ENCODE results near the gene FBXO36.

FBXO36 gene

DNA sequence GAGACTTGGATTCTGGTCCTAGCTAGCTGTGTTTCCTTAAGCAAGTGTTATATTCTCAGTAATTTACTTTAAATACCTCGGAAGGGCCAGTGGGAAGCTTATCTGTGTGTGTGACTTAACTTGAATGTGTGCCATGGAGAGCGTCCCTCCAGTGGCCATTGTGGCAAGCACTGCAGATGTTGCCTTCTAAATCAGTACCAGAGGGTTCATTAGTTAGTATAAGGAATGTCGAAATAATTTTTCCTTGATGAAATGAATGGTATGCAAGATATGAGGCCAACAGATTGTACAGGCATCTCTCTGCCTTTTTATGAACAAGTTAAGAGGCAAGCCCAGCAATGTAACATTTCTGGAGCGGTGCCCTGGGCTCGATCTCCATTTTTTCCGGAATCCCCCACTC, 52.0 kb downstream of the FBXO36 start:
- no peak for DNase-seq

DNA sequence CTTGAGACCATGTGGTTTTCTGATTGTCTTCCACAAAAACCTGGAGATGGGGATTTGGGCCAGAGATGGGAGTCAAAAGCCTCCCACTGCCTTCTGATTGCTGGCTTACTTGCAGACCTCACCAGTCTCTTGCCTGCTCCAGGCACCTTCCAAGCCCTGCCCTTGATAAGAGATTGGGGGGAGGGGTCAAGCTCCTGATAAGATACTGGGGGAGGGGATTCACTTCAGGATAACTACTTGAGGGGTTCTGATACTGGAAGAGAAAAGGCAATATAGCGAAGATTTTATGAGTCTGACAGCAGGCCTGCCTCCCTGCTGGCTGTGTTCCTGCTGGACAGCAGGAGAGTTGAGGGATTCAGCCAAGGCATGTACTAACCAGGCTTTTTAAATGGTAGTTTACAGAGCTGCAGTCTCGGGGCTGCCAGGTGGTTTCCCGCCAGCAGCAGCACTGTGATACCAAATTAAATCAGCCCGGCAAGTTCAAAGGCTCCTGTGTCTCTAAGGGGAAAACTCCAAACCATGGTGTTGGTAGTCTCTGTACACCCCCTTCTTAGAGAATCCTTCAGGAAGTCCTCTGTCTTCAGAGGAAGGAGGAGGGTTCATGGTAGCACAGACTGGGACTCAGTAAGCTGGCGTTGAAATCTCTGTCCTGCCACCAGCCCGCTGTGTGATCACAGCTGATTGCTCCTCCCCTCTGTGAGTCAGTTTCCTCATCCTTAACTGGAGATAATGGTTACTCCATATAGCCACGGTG, 58.3 kb downstream of the FBXO36 start:
- DNase-seq = peak; percentile 47

DNA sequence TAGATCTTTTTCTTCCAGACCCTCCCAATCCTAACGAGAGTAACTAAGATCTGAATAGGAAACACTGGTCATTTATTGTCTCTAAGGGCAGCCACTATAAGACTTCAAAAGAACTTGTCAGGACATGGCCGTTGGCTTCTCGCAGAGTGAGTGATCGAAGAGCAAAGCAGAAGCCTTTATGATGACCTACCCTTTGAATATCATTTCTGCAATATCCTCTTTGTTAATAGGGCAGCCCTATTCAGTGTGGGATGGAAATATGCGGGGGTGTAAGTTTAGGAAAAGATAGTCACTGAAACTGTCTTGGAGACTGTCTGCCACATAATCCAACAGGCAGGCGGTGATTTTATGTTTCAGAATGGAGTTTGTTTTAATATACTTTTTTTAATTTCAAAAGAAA, 70.9 kb downstream of the FBXO36 start:
- DNase-seq = no peak

DNA sequence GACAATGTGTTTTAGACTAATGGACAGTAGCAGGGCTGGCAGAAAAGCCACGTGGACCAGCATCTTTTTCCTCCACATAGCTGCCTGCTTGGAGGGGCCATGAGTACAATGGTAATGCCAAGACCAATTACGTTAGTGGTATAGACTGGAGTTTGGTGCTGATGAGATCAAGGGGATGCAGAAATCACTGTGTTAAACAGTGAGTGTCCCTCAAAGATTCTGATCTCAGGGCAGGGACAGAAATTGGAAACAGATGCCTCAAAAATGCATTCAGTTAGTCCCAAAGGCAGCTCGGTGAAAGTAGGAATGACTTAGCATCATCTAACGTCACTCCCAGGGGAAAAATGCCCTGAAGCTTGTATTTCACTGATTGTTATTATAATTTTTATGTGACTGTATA, 74.0 kb downstream of the FBXO36 start:
- no peak for DNase-seq

DNA sequence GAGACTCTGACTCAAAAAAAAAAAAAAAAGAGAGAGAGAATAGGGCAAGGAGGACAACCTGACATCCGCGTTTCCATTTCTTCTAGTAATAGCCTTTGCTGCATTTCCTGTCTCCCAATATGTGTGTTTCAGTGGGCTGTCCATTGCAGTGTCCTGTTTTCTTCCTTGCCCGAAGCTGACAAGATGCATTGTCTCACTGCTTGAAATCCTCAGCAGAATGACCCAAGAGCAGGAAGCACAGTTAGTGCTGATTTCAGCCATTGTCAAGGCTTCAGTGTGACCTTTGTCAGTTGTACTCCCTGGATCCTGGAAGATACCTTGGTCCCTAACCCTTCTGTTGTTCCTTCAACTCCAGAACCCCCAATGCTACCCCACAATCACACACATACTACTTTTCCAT, 75.3 kb downstream of the FBXO36 start:
- DNase-seq = no peak

DNA sequence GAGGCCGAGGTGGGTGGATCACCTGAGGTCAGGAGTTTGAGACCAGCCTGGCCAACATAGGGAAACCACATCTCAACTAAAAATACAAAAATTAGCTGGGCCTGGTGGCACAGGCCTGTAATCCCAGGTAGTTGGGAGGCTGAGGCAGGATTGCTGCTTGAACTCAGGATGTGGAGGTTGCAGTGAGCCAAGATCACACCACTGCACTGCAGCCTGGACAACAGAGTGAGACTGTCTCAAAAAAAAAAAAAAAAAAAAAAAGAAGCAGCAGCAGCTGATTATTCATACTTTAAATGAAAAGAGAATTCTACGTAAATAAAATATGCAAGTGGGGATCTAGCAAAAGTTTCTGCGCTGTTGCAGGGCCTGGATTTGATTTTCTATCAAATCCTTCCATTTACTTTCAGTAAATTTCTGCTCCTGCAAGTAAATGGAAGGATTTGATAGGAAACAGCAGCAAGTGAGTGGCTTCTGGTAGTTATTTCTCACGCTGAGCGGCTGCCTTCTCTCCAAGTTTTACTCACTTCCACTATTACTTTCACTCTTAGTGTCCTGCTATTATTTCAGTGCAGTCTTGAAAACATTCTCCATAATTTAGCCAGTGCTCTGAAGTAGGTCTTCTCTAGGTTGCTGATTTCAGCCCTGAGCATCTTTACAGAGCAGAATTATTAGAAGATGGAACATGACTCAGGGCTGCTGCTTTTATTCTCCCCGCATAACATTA, 78.0 kb downstream of the FBXO36 start:
- peak; percentile 79 for DNase-seq

DNA sequence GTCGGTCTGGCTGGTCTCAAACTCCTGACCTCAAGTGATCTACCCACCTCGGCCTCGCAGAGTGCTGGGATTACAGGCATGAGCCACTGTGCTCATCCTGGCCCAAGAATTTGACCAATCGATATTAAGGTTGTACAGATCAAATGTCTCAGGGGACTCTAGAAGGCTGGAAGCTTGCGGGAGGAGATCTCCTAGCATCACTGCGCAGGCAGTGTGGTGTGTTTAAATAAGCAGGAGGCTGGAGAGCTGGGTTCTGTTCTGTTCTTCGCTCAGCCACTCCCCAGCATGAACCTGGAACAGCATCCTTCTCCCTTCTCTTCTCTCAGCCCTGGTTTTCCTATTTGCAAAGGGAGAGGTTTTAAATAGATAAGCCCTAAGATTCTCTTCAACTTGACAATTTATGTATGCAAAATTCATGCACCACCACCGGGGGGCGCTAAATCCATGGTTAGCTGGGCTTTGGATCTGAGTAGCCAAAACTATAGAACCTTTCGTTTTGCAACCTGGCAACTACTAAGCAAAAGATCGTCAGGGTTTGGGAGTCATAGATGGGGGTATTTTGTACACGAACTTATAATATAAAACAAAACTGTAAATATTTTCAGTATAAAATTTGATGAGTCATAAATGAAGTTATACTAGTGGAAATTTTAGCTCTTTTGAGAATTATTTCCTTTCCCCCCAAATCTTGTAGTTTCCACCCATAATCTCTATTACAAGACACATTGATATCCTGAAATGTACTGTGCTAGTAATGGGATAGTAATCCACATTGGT, 85.8 kb downstream of the FBXO36 start:
- DNase-seq = peak; percentile 81

DNA sequence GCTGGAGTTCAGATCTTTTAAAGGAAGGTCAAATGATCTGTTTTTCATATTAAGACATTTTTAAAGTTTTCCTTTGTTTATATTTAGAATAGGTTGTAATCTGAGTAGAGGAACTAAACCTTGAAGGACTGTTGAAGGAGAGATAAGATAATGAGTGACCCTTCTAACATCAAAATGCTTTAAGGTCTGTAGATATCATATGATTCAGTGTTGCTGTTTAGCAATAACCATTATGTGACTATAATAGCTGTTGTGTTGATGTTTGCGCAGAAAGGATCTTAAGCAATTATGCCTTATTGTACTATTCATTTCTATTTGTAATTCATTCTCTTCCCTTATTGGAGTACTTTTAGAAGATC, 86.4 kb downstream of the FBXO36 start:
- no peak for DNase-seq

DNA sequence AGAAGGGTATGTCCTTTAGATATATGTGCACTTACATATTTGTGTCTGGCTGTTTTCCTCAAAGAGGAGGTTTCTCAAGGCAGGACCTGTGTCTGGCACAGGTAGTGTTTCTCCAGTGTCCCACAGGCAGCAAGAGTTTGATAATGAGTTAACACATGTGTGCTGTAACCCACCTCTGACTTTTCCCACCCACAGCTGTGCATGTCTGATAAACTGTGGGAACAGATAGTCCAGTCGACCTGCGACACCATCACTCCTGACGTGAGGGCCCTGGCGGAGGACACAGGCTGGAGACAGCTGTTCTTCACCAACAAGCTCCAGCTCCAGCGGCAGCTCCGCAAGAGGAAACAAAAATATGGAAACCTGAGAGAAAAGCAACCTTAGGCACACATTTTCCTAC, 88.2 kb downstream of the FBXO36 start:
- no peak for DNase-seq

DNA sequence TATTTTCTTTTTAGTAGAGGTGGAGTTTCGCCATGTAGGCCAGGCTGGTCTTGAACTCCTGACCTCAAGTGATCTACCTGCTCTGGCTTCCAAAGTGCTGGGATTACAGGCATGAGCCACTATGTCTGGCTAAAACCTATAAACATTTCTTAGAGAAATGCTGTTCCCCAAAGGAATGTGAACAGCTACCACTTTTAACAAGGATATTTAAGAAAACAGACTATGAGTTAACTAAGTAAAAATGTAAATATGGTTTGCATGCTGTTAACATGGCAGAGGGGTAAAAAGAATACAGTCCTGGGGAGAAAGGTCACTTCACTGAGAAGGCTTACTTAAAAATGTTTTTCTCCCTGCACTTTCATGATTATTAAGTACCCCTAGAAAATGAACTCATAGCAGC, 89.3 kb downstream of the FBXO36 start:
- DNase-seq = no peak

DNA sequence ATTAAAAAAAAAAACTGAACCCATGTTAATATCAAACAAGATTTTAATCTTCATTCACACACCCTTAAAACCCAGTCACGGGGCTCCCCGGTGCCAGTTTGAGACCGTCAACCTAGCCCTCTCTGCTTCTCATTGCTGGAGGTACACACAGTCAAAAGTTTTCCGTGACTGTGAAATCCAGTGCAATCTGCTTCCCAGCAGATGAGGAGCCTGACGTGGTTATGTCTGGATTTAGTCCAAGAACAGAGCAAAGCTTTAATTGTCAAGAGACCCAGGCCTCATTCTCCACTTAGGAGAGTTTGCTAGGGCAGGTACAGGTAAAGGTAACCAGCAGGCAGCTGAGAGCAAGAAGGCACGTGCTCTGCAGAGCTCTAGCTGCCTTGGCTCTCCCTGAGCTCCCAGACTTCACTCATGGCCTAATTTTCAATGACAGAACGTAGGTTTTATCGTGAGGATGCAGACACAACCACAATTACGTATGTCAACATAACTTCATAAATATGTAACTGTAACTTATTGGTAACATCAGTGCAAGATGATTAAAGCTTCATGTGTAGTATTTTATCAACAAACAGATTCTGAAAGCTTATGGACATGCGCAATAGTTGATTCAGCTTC, 90.1 kb downstream of the FBXO36 start:
- DNase-seq = no peak

DNA sequence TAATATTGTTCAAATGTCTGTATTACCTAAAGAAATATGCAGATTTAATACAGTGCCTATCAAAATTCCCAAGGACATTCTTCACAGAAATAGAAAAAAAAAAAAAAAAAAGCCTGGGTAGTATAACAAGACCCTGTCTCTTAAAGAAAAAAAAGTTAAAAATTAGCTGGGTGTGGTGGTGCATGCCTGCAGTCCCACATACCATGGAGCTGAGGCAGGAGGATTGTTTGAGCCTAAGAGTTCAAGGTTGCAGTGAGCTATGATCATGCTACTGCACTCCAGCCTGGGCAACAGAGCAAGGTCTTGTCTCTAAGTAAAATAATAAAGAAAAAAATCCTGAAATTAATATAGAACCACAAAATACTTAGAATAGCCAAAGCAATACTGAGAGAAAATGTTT, 94.5 kb downstream of the FBXO36 start:
- DNase-seq = no peak

DNA sequence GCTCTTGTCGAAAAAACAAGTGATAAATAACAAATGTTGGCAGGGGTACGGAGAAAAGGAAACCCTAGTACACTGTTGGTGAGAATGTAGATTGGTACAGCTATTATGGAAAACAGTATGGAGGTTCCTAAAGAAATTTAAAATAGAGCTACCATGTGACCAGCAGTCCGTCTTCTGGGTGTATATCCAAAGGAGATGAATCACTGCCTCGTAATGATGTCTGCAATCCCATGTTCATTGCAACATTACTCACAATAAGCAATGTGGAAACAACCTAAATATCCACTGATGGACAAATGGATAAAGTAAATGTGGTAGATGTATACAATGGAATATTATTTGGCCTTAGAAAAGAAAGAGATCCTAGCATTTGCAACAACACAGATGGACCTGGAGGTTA, 95.8 kb downstream of the FBXO36 start:
- no peak for DNase-seq

DNA sequence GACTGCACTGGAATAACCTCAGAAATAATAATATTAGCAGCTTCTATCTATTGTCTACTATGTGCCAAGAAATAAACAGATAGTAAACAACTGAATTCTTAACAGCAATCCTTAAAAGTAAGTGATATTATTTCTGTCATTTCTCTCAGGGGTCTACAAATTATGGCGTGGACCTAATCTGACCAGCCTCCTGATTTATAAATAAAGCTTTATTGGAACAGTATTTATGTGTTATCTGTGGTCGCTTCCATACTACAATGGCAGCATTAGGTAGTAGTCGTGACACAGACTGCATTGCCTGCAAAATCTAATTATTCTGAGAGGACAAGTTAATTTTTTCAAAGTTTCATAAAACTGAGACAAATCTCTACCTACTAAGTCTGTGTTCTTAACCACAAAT, 97.4 kb downstream of the FBXO36 start:
- DNase-seq = no peak

DNA sequence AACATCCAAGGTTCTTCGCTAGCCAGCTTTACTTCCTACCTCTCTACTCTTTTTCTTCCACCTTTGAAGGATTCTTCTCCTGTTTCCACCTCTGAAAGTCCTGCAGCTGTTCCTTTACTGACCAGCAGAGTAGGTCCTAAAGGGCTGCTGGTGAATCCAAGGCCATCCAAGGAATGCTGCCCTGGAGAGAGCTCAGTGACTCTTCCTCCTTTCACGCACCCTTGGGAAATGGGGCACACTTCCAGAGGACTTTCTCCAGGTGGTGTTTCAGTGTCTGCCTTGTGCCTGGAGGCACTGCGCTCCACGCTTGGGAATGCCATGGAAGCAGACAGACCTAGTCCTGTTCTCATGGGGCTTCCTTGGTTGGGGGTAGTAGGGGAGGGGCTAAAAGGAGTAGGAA, 101.0 kb downstream of the FBXO36 start:
- no peak for DNase-seq

DNA sequence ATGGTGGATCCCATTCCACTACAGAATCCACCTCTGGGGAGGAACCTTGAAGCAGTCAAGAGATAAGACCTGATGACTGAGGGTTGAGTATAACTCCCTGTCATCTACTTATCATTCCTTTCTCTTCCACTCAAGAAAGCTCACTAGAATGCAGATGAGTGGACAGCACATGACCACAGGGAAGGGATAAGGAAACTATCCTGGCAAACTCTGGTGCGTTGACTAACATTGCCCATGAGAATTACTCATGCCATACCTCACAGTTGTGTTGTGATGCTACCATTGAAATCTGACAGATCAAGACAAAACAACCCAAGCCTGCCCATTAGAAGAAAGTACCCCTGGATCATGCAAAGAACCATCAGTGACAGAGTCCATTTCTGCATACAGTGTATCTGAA, 119.9 kb downstream of the FBXO36 start:
- no peak for DNase-seq

DNA sequence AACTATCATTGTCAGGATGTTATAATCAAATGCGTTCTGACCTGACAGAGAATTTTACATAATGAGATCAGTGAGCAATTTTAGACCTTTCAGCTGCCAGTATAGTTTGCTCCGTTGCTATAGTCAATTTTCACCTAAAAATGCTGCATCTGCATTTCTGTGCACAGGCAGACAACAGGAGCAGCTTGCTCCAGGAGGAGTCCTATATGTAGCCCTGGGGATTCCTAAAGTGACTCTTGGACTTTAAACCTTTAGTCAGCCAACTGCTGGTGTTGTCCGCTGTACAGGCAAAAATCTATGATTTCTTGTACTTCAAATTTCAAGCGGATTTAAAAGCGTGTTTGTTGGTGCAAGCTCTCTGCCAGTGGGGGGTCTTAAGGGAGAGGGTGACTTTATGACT, 120.7 kb downstream of the FBXO36 start:
- no peak for DNase-seq

DNA sequence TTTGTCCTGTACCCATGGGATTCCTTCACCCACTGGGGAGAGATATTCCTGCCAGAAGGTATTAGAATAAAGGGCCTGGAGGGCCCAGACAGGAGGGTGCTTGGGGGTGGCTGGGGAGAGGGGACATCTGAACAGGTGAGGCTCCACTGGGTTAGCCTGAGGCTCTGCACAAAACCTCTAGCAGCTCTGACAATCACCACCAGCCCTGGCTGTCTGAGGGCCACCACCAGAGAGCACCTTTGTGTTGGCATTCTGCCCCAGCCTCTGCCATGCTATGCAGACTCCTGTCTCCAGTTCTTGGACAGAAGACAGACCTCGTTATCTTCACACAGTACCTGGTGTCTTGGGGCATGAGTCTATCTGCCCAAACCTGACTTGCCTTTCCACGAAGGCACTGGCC, 121.2 kb downstream of the FBXO36 start:
- no peak for DNase-seq

DNA sequence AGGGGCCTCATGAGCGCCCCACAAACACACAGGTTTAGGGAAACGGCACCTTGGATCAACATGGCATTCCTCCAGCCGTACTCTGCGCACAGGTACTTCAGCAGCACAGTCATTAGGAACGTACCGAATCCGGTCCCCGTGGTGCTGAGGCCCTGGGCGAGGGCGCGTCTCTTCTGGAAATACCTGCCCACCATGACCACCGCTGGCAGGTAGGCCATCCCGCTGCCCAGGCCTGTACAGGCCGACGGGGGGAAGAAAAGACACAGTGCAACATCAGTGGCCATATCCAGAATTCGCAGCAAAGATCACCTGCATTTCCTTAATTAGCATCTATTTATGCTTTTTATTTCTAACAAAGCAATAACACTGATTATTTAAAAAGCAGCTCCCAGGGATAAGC, 124.2 kb downstream of the FBXO36 start:
- no peak for DNase-seq

DNA sequence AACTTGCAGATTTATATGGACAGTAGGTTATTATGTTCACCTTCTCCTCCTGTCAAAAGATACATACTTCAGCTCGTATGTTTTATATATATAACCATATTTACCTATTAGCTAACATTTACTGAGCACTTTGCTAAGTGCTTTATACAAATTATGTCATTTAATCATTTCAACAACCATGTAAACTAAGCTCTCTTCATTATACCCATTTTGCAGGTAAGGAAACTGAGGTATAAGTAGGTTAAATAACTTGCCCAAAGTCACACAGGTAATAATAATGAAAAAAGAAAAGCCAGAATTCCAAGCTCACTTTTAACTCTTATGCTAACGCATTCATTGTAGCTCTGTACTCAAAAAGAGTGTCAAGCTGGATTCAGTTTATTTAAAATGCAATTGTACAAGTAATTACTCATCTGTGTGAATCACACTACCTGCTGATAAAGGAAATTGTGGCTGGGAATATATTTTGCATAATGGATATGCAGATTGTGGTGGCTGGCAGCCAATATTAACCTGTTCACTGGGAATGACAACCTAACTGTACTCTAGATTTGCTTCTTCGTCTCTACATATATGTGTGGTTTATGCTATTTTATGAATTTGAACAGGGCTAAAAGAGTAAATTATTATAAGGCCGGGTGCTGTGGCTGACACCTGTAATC, 125.8 kb downstream of the FBXO36 start:
- DNase-seq = no peak

DNA sequence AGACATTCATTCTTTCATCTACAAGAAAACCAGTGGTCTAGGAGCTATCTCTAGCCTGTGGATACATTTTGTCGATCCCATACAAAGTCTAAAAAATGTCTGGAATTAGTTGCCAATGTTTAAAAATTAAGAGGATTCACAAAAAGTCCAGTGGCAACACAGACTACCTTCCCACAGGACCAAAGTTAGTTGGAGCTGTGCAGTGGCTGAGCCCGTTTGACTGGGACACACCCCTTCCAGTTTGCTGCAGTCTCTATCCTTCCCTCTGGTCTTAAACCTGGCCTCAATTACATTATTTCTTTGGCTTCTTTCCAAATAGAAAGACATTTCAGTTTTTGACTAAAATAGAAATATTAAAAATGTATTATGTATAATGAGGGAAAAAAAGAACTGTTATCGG, 127.8 kb downstream of the FBXO36 start:
- no peak for DNase-seq

DNA sequence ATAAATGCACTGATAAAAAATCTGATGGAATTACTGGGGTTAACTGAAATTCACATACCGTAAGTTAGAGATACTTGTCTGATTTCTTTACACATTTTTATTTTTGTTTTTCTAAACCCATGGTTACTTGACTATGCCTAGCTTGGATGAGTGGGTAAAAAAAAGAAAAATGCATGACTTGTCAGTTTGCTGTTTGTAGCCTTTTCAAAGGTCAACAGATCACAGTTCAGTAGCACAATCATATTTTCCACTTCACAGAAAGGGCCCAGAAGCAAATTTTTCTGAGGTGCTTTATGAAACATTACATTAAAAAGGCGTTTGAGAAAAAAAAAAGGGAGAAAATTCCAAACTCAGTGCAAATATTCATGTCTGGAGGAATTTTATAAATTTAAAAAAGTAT, 130.0 kb downstream of the FBXO36 start:
- no peak for DNase-seq

All from activated CD4-positive, alpha-beta T cell treated with anti-CD3 and anti-CD28 coated beads, Interleukin-2, amount 50 U/mL, for 16 hours (primary cell).